Caco-2 (cell line): Measurements from ENCODE around the gene OR6F1. TPM values are rescaled to one million over a fixed set of nuclear protein-coding genes. Genes with fewer than 3 reads are reported as not detected.
"Not testable (repeated sequence)": the region's sequence is repeated elsewhere in the genome, so short reads cannot be mapped to it uniquely, and the experiment has no call there.

Source experiments
- BruUV-seq: library from RNA; stranded (reverse); fragments of 400-500 nt; replicated peaks from 2 replicates; lab custom pipeline; 2021; lab: Mats Ljungman, UMichigan
- CTCF ChIA-PET: fragments of 300-600 bp; sonication (Branson Sonifier 250); formaldehyde crosslinking; loops from one replicate; lab custom pipeline; 2022; ENCODE audit warnings: antibody characterized with exemption; lab: Charles Lee
- POLR2A ChIA-PET: fragments of 300-600 bp; sonication (Branson Sonifier 250); formaldehyde crosslinking; loops from one replicate; lab custom pipeline; 2022; ENCODE audit warnings: antibody characterized with exemption; lab: Charles Lee
- DNase-seq, 2 experiments: peaks; one replicate each; pipeline versions ENCODE4 v3.0.0 to v3.0.0-alpha.2; 2020 to 2022
- H3K27me3 ChIP-seq: replicated peaks from 2 replicates; pipeline ENCODE4 v1.6.0; 2011; ENCODE audit warnings: low read length; ENCODE audit not compliant: control insufficient read depth, insufficient read depth
- H3K36me3 ChIP-seq: 2 replicates; pipeline ENCODE4 v1.5.1; 2011; ENCODE audit warnings: low read length; ENCODE audit not compliant: control insufficient read depth, insufficient read depth
- H3K4me1 ChIP-seq: fragments of 250-450 bp; sonication (Bioruptor Pico); 2 replicates; pipeline ENCODE4 v1.5.1; 2020; ENCODE audit warnings: mild to moderate bottlenecking
- H3K4me3 ChIP-seq: 2 replicates; pipeline ENCODE4 v1.5.1; 2011; ENCODE audit warnings: low read depth, mild to moderate bottlenecking, control low read depth, low read length
- H3K9me3 ChIP-seq: fragments of 250-450 bp; sonication (Bioruptor Pico); 2 replicates; pipeline ENCODE4 v1.5.1; 2020; ENCODE audit warnings: mild to moderate bottlenecking, moderate library complexity
- H3K27ac Mint-ChIP-seq: one replicate; pipeline ENCODE4 v1.8.0; 2022; ENCODE audit warnings: mixed read lengths; ENCODE audit not compliant: unreplicated experiment
- H3K27me3 Mint-ChIP-seq: one replicate; pipeline ENCODE4 v1.8.0; 2022; ENCODE audit warnings: mixed read lengths; ENCODE audit not compliant: insufficient read depth, unreplicated experiment
- H3K36me3 Mint-ChIP-seq: one replicate; pipeline ENCODE4 v1.8.0; 2022; ENCODE audit warnings: mild to moderate bottlenecking, mixed read lengths; ENCODE audit not compliant: insufficient read depth, unreplicated experiment
- H3K4me1 Mint-ChIP-seq: one replicate; pipeline ENCODE4 v1.8.0; 2022; ENCODE audit warnings: low read depth, mixed read lengths; ENCODE audit not compliant: unreplicated experiment
- H3K4me3 Mint-ChIP-seq: one replicate; pipeline ENCODE4 v1.8.0; 2022; ENCODE audit warnings: mild to moderate bottlenecking, moderate library complexity, mixed read lengths; ENCODE audit not compliant: unreplicated experiment
- H3K9me3 Mint-ChIP-seq: one replicate; pipeline ENCODE4 v1.8.0; 2022; ENCODE audit warnings: mixed read lengths; ENCODE audit not compliant: unreplicated experiment
- CTCF ChIP-seq, 2 experiments: fragments of 200-600 bp in 1 of 2; IDR thresholded peaks; 1 replicate in 1 of 2; 2 replicates in 1 of 2; pipeline versions ENCODE4 v1.5.1 to v1.8.0; 2011 to 2022; ENCODE audit warnings: antibody characterized with exemption in 1 of 2, control low read depth in 1 of 2, inconsistent platforms in 1 of 2, low read depth in 1 of 2, low read length in 1 of 2, mild to moderate bottlenecking in 1 of 2, moderate library complexity in 1 of 2; ENCODE audit not compliant: insufficient read depth in 1 of 2, severe bottlenecking in 1 of 2, unreplicated experiment in 1 of 2
- intact Hi-C: fragments of 100-400 bp; cut with micrococcal nuclease; formaldehyde crosslinking; loops from one replicate; pipeline ENCODE4 v1.10.0; 2022; ENCODE audit not compliant: unreplicated experiment
- total RNA-seq: library from RNA; stranded (reverse); gene quantifications from 2 replicates; pipeline ENCODE4 v1.2.3, GENCODE V29; 2022

Gene OR6F1
- total RNA-seq, 1 experiment from 2014 or later = not detected

GRCh38 chr1:247713753-247714152 lies 2.7 kb downstream of the OR6F1 start:
- TF ChIP-seq CTCF (IDR thresholded peaks at IDR 0.05; ENCODE audit: insufficient read depth in 1 of 2, low read depth in 1 of 2, low read length in 1 of 2, severe bottlenecking in 1 of 2, unreplicated experiment in 1 of 2) = no peak
- no peaks in the 10 kb centered on the region for H3K9me3 ChIP-seq
- H3K4me3 ChIP-seq = no peak overlapping the region
- H3K4me3 Mint-ChIP-seq = no peak overlapping the region
- DNase-seq = no peak
- no peaks in the 10 kb centered on the region for H3K4me1 ChIP-seq
- H3K27me3 Mint-ChIP-seq = peaks cover 11% of the 10 kb centered on the region
- H3K4me1 Mint-ChIP-seq = no peaks in the 10 kb centered on the region
- H3K36me3 ChIP-seq = no peaks in the 10 kb centered on the region
- POLR2A ChIA-PET = no interaction called here
- CTCF ChIA-PET = no interaction called here
- no peaks in the 10 kb centered on the region for H3K36me3 Mint-ChIP-seq
- BruUV-seq = no TSS peak
- intact Hi-C loops = no loop called here
- H3K27me3 ChIP-seq = no peaks in the 10 kb centered on the region
- H3K27ac Mint-ChIP-seq = no peak overlapping the region
- H3K9me3 Mint-ChIP-seq = no peaks in the 10 kb centered on the region

DNA sequence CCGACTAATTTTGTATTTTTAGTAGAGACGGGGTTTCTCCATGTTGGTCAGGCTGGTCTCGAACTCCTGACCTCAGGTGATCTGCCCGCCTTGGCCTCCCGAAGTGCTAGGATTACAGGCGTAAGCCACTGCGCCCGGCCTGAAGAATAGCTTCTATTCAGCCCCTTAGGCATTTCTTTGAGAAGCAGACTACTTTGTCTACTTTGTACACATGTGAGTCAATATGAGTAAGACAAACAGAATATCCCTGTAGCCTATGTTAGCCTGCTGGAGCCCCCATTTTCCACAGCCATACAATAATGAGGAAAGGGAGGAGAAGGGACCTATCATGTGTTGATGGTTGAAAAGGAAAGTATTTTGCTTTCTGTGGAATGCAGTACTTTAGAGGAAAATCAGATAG lies 5.8 kb downstream of the OR6F1 start:
- H3K4me3 Mint-ChIP-seq, H3K4me3 ChIP-seq, H3K27me3 ChIP-seq, H3K9me3 ChIP-seq, CTCF ChIA-PET, POLR2A ChIA-PET, intact Hi-C loops, H3K27ac Mint-ChIP-seq, H3K4me1 ChIP-seq, H3K4me1 Mint-ChIP-seq, H3K36me3 ChIP-seq, H3K36me3 Mint-ChIP-seq, DNase-seq, H3K9me3 Mint-ChIP-seq, BruUV-seq: not testable (repeated sequence)
- H3K27me3 Mint-ChIP-seq = peaks cover 11% of the 10 kb centered on the region

- H3K27ac Mint-ChIP-seq = no peak overlapping the region
- H3K9me3 Mint-ChIP-seq = peaks cover 10% of the 10 kb centered on the region
- intact Hi-C loops = no loop called here
- no peak for DNase-seq
- ChIA-PET POLR2A (no interaction called here), CTCF (no interaction called here)
- Histone ChIP-seq H3K36me3 (no peaks in the 10 kb centered on the region), H3K27me3 (no peaks in the 10 kb centered on the region), H3K4me1 (no peaks in the 10 kb centered on the region), H3K9me3 (no peaks in the 10 kb centered on the region), H3K4me3 (no peak overlapping the region)
- no TSS peak for BruUV-seq
- no peaks in the 10 kb centered on the region for H3K27me3 Mint-ChIP-seq
- no peaks in the 10 kb centered on the region for H3K36me3 Mint-ChIP-seq
- no peak for TF ChIP-seq CTCF (IDR thresholded peaks at IDR 0.05; ENCODE audit: insufficient read depth in 1 of 2, low read depth in 1 of 2, low read length in 1 of 2, severe bottlenecking in 1 of 2, unreplicated experiment in 1 of 2)
- no peak overlapping the region for H3K4me3 Mint-ChIP-seq
- no peaks in the 10 kb centered on the region for H3K4me1 Mint-ChIP-seq
Observed at GRCh38 chr1:247701338-247701737, 15.1 kb downstream of the OR6F1 start.
